ENCODE results near the gene ADIPOR2. TPM values are rescaled to one million over a fixed set of nuclear protein-coding genes. Genes with fewer than 3 reads are reported as not detected.

ADIPOR2 gene
- total RNA-seq, 1 experiment from 2014 or later = 84.0 TPM

DNA sequence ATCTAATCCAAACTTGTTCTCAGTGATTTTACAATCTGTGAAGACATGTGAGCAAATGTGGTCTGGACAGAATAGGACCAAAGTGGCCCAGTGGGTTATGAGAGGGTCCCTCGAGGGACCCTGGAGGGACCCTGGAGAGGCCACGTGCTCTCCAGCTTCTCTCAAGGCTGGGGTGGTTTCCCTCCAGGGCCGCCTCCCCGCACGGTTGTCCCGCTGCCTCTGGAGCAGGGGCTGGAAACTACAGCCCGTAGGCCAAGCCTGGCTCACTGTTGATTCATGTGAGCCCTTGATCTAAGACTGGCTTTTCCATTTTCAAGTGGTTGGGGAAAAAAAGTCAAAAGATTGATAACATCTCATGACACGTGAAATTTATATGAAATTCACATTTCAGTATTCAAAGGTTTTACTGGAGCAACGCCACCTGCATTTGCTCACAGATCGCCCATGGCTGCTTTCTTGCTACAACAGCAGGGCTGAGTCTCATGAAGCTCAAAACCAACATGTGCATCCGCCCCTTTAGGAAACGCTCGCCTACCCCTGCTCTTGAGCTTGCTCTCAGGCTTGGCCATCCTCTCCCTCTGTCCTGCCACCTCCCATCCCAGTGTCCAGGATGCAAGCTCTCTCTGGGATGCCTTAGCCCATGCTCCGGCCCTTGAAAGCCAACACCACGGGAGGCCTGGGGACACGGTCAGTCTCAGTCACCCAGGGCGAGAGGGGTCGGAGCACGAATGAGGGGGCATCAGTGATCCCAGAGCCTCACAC lies 117.3 kb downstream of the ADIPOR2 start:
- DNase-seq (ENCODE audit: low spot score) = no peak
- Histone ChIP-seq H3K9me3 (ENCODE audit: low read depth, low read length, poor library complexity, severe bottlenecking) (no peaks in the 10 kb centered on the region), H3K4me3 (ENCODE audit: low read depth, low read length, poor library complexity, severe bottlenecking) (no peak overlapping the region), H3K4me1 (ENCODE audit: insufficient read depth, low read length, poor library complexity, severe bottlenecking) (no peaks in the 10 kb centered on the region), H3K36me3 (ENCODE audit: insufficient read depth, low read length, poor library complexity, severe bottlenecking) (no peaks in the 10 kb centered on the region), H3K27ac (ENCODE audit: low read depth, low read length, poor library complexity, severe bottlenecking) (no peak overlapping the region), H3K27me3 (replicated peaks; ENCODE audit: insufficient read depth, low read depth, low read length, poor library complexity) (no peaks in the 10 kb centered on the region)
- intact Hi-C loops (cut with micrococcal nuclease; ENCODE audit: unreplicated experiment) = no loop called here
- no peak for TF ChIP-seq EZH2 (IDR thresholded peaks at IDR 0.05; ENCODE audit: borderline replicate concordance, low read depth, low read length, poor library complexity, severe bottlenecking)
- TF ChIP-seq, protein P1, sequence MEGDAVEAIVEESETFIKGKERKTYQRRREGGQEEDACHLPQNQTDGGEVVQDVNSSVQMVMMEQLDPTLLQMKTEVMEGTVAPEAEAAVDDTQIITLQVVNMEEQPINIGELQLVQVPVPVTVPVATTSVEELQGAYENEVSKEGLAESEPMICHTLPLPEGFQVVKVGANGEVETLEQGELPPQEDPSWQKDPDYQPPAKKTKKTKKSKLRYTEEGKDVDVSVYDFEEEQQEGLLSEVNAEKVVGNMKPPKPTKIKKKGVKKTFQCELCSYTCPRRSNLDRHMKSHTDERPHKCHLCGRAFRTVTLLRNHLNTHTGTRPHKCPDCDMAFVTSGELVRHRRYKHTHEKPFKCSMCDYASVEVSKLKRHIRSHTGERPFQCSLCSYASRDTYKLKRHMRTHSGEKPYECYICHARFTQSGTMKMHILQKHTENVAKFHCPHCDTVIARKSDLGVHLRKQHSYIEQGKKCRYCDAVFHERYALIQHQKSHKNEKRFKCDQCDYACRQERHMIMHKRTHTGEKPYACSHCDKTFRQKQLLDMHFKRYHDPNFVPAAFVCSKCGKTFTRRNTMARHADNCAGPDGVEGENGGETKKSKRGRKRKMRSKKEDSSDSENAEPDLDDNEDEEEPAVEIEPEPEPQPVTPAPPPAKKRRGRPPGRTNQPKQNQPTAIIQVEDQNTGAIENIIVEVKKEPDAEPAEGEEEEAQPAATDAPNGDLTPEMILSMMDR (conservative IDR thresholded peaks at IDR 0.05; ENCODE audit: low read depth, low read length) = no peak
- CTCF ChIA-PET = no interaction called here
- POLR2A ChIA-PET (ENCODE audit: low non-redundant PET) = no interaction called here
- BruUV-seq (replicated peaks) = no TSS peak

DNA sequence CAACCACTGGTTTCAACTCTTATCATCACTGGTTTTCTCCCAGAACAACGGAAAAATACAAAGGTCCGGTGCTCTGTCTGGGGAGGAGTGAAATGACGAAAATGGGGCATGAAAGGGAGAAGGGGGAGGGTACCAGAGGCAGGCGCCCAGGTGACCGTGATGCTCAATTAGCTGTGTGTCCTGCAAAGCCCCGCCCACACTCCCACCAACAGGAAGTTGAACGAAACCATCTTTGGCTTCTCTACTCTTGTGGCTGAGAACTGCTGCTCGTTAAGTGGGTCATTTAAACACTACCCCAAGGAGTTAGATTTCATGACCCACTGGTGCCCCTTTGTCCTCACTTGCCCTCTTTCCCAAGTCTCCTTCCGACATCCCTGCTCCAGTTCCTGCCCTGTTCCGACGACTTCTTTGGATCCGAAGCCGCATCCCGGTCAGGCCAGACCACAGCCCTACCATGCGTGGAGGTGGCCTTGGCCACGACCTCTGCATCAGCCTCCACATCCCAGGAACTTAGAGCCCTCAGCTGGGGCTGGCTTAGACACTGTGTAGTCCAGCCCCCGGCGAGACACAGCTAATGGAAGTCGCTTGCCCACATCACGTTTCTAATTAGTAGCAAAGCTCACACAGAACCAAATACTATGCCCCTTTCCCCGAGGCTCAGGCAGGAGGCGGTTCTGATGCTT lies 118.1 kb downstream of the ADIPOR2 start:
- ChIA-PET CTCF (no interaction called here), POLR2A (ENCODE audit: low non-redundant PET) (no interaction called here)
- no peaks in the 10 kb centered on the region for H3K36me3 ChIP-seq (ENCODE audit: insufficient read depth, low read length, poor library complexity, severe bottlenecking)
- no peak overlapping the region for H3K27ac ChIP-seq (ENCODE audit: low read depth, low read length, poor library complexity, severe bottlenecking)
- intact Hi-C loops (cut with micrococcal nuclease; ENCODE audit: unreplicated experiment) = no loop called here
- no peak for DNase-seq (ENCODE audit: low spot score)
- no peak overlapping the region for H3K4me3 ChIP-seq (ENCODE audit: low read depth, low read length, poor library complexity, severe bottlenecking)
- no peaks in the 10 kb centered on the region for H3K9me3 ChIP-seq (ENCODE audit: low read depth, low read length, poor library complexity, severe bottlenecking)
- H3K4me1 ChIP-seq (ENCODE audit: insufficient read depth, low read length, poor library complexity, severe bottlenecking) = no peaks in the 10 kb centered on the region
- no peak for TF ChIP-seq EZH2 (IDR thresholded peaks at IDR 0.05; ENCODE audit: borderline replicate concordance, low read depth, low read length, poor library complexity, severe bottlenecking)
- TF ChIP-seq, protein P1 (conservative IDR thresholded peaks at IDR 0.05; ENCODE audit: low read depth, low read length) = no peak
- BruUV-seq (replicated peaks) = no TSS peak
- no peaks in the 10 kb centered on the region for H3K27me3 ChIP-seq (replicated peaks; ENCODE audit: insufficient read depth, low read depth, low read length, poor library complexity)

DNA sequence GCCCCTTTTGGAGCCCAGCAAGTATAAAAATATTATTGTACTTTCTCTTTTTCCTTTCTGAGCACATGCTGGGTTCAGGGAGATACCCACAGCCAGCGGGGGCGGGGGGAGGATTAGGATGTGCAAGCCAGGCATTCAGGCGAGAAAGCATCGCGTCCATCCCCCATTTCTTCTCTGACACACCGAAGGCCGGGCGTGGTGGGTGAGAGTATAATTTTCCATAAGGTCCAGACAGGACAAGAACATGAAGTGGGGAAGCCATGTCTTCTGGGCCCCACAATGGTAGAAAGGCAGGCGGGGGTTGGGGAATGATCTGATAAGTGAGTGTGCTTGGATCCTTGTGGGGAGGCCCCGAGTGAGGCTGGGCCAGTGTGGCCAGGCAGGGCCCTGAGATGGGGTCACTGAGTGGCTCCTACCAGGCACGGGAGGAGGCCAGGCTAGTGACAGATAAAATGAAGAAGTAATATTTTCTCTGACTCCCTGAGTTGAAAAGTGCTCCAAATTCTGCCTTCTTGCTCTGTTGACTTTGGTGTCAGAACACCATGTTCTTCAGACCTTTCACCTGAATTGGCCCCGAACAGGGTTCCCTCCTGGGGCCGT lies 118.8 kb downstream of the ADIPOR2 start:
- no peaks in the 10 kb centered on the region for H3K4me1 ChIP-seq (ENCODE audit: insufficient read depth, low read length, poor library complexity, severe bottlenecking)
- TF ChIP-seq, protein P1 (conservative IDR thresholded peaks at IDR 0.05; ENCODE audit: low read depth, low read length) = no peak
- TF ChIP-seq EZH2 (IDR thresholded peaks at IDR 0.05; ENCODE audit: borderline replicate concordance, low read depth, low read length, poor library complexity, severe bottlenecking) = no peak
- H3K4me3 ChIP-seq (ENCODE audit: low read depth, low read length, poor library complexity, severe bottlenecking) = no peak overlapping the region

More for the DNA sequence above, 118.8 kb downstream of the ADIPOR2 start:
- ChIA-PET CTCF (no interaction called here), POLR2A (ENCODE audit: low non-redundant PET) (no interaction called here)
- no peaks in the 10 kb centered on the region for H3K9me3 ChIP-seq (ENCODE audit: low read depth, low read length, poor library complexity, severe bottlenecking)
- no TSS peak for BruUV-seq (replicated peaks)
- H3K27me3 ChIP-seq (replicated peaks; ENCODE audit: insufficient read depth, low read depth, low read length, poor library complexity) = no peaks in the 10 kb centered on the region
- no peak overlapping the region for H3K27ac ChIP-seq (ENCODE audit: low read depth, low read length, poor library complexity, severe bottlenecking)
- no peak for DNase-seq (ENCODE audit: low spot score)
- intact Hi-C loops (cut with micrococcal nuclease; ENCODE audit: unreplicated experiment) = no loop called here
- H3K36me3 ChIP-seq (ENCODE audit: insufficient read depth, low read length, poor library complexity, severe bottlenecking) = no peaks in the 10 kb centered on the region

All from A673 (cell line).